Esophagus muscularis mucosa (tissue), 4 donors: ENCODE results near the gene GID4. TPM values are rescaled to one million over a fixed set of nuclear protein-coding genes. Genes with fewer than 3 reads are reported as not detected.

Experiments used
- DNase-seq: peaks from one replicate; pipeline ENCODE4 v3.0.0-alpha.2; 2017; ENCODE audit errors: extremely low spot score
- H3K27ac ChIP-seq, 4 donors: fragments of 200-600 bp; sonication (generic); replicated peaks in 1 of 4; 1 replicate in 3 of 4; 2 replicates in 1 of 4; pipeline ENCODE4 v1.5.1; 2016 to 2019; ENCODE audit warnings: mild to moderate bottlenecking in 1 of 4
- H3K27me3 ChIP-seq, 4 donors: fragments of 200-600 bp; sonication (generic); one replicate each; pipeline versions ENCODE4 v1.5.1 to v1.6.0; 2016 to 2019
- H3K36me3 ChIP-seq, 4 donors: fragments of 200-600 bp; sonication (generic); one replicate each; pipeline ENCODE4 v1.5.1; 2016 to 2019
- H3K4me1 ChIP-seq, 4 donors: fragments of 200-600 bp; sonication (generic); one replicate each; pipeline ENCODE4 v1.5.1; 2016 to 2019
- H3K4me3 ChIP-seq, 4 donors: fragments of 200-600 bp; sonication (generic); 1 replicate in 2 of 4; 2 replicates in 2 of 4; pipeline ENCODE4 v1.5.1; 2016 to 2019; ENCODE audit warnings: mild to moderate bottlenecking in 4 of 4, moderate library complexity in 1 of 4
- H3K9me3 ChIP-seq, 4 donors: fragments of 200-600 bp; sonication (generic); 1 replicate in 3 of 4; 2 replicates in 1 of 4; pipeline ENCODE4 v1.5.1; 2016 to 2019
- EP300 ChIP-seq: sonication (generic); formaldehyde crosslinking; IDR thresholded peaks from one replicate; pipeline ENCODE4 v1.6.1; 2017; ENCODE audit warnings: antibody characterized with exemption
- POLR2A ChIP-seq: fragments of 450-650 bp; IDR thresholded peaks from one replicate; pipeline ENCODE4 v1.6.1; 2017; ENCODE audit warnings: antibody characterized with exemption, moderate library complexity, mild to moderate bottlenecking, low read depth
- POLR2AphosphoS5 ChIP-seq, 2 donors: sonication (generic); formaldehyde crosslinking; IDR thresholded peaks; one replicate each; pipeline ENCODE4 v1.6.1; 2017; ENCODE audit warnings: antibody characterized with exemption in 2 of 2
- WGBS: methylation state at CpG from one replicate; pipeline ENCODE4 v1.1.5; 2018; 5-methylcytosine and 5-hydroxymethylcytosine counted together
- intact Hi-C: fragments of 100-400 bp; cut with DNase I; formaldehyde crosslinking; loops from one replicate; pipeline ENCODE4 v1.15.1; 2023
- total RNA-seq, 4 donors: library from RNA; depleted of rRNA; stranded (reverse); fragments of >200 nt; gene quantifications; one replicate each; pipeline versions ENCODE4 v1.1.0 to v1.2.1, GENCODE V29; 2016
- TF ChIP-seq, protein P1 (sequence below), 3 experiments: fragments of 200-600 bp in 2 of 3; fragments of 450-650 bp in 1 of 3; sonication (generic) in 2 of 3; IDR thresholded peaks; one replicate each; pipeline ENCODE4 v1.5.1; 2017 to 2019; ENCODE audit warnings: antibody characterized with exemption in 3 of 3, mild to moderate bottlenecking in 2 of 3, moderate library complexity in 1 of 3

GID4 gene
- total RNA-seq, 4 donors from 2014 or later: 33.1 to 39.8 (median 34.4) TPM

DNA sequence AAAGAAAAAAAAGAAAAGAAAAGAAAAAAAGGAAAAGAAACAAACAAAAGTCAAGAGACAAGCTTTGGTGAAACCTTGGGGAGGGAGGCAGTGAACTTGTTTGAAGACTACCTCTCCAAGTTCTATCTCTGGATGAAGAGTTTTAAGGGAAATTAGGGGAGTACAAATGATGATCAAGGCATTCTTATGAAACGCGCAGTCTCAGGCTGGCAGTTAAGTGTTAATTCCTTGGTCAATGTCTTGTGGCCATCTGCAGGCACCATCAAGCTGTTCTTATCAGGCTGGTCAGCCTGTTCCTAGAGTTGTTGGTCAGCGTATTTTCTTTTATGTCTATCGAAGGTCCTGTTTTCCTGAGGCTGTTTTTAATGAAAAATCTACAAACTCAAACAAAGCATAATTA is 40.3 kb downstream of the GID4 start:
- Histone ChIP-seq H3K4me1 (no peaks in the 10 kb centered on the region), H3K27me3 (peaks cover 0 to 19% (median 0%) of the 10 kb centered on the region in 4 donors), H3K9me3 (no peaks in the 10 kb centered on the region), H3K36me3 (no peaks in the 10 kb centered on the region), H3K4me3 (no peak overlapping the region), H3K27ac (no peak overlapping the region)
- no peak for DNase-seq
- TF ChIP-seq, protein P1, sequence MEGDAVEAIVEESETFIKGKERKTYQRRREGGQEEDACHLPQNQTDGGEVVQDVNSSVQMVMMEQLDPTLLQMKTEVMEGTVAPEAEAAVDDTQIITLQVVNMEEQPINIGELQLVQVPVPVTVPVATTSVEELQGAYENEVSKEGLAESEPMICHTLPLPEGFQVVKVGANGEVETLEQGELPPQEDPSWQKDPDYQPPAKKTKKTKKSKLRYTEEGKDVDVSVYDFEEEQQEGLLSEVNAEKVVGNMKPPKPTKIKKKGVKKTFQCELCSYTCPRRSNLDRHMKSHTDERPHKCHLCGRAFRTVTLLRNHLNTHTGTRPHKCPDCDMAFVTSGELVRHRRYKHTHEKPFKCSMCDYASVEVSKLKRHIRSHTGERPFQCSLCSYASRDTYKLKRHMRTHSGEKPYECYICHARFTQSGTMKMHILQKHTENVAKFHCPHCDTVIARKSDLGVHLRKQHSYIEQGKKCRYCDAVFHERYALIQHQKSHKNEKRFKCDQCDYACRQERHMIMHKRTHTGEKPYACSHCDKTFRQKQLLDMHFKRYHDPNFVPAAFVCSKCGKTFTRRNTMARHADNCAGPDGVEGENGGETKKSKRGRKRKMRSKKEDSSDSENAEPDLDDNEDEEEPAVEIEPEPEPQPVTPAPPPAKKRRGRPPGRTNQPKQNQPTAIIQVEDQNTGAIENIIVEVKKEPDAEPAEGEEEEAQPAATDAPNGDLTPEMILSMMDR (IDR thresholded peaks at IDR 0.05): no peak
- TF ChIP-seq POLR2AphosphoS5 (IDR thresholded peaks at IDR 0.05): no peak
- TF ChIP-seq EP300: no peak
- intact Hi-C loops: no loop called here
- WGBS: 68% methylated on average over 4 of the region's 4 CpGs

DNA sequence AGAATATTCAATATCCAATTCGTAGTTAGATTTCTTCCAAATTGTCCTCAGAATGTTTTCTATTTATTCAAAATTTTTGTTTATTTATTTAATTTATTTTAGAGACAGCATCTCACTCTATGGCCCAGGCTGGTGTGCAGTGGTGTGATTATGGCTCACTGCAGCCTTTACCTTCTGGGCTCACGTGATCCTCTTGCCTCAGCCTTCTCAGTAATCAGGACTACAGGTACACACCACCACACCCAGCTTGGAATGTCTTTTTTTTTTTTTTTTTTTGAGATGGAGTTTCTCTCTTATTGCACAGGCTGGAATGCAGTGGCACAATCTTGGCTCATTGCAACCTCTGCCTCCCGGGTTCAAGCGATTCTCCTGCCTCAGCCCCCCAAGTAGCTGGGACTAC is 45.0 kb downstream of the GID4 start:
- no peak for TF ChIP-seq POLR2AphosphoS5 (IDR thresholded peaks at IDR 0.05)
- TF ChIP-seq, protein P1 (IDR thresholded peaks at IDR 0.05): no peak
- Histone ChIP-seq H3K4me1 (peaks cover 7 to 20% (median 19%) of the 10 kb centered on the region in 4 donors), H3K36me3 (no peaks in the 10 kb centered on the region)

DNA sequence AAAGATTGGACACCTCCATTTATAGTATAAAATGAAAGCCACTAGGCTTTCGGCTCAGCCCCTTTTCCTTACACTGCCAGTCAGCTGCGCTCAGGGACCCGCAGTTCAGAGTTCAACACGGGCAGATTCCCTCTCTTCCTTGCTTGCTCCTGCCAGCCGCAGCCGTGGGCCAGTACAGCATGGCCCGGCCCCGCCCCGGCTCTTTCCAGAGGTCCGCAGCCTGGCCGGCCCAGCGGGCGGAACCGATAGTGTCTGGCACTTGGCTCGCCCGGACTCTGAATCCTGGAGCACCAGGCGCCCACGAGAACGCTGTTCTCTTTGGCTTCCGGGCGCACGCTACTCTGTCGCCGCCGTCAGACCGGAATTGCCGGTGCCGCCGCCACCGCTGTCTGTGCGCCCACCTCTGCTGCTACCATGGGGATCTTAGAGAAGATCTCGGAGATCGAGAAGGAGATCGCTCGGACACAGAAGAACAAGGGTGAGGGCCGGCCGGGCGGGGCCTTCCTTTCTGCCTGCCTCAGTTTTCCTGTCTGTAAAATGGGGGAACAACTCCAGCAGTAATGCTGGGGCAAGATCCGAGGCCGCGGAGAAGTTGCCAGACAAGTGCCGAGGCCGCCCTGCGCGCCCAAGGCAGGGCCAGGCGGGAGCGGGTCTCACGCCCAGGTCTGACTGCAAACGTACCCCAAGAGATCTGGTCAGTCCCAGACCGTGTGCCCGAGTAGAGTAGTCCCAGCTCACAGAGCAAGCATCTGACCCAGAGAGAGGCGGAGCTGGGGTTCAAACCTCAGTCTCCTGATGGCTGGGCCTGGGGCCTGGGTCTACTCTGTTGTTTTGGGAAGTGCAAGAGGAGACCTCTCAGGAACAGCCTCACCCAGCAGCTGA is 48.6 kb downstream of the GID4 start, which contains the start of gene DRG2:
Gene DRG2, plus strand, starts transcription at position 339 of the 882 bp plus-strand sequence. Its CDS starts 76 bp downstream, at position 415.
- H3K36me3 ChIP-seq: peaks cover 0 to 22% (median 7%) of the 10 kb centered on the region in 4 donors
- peak; percentile 97 for DNase-seq
- intact Hi-C loops: no loop called here
- WGBS: under 1% methylated on average over 35 of the region's 52 CpGs
- H3K4me1 ChIP-seq: peaks cover 7 to 24% (median 20%) of the 10 kb centered on the region in 4 donors
- H3K4me3 ChIP-seq: peak within 1 kb of the TSS; percentile 68 to 96 (median 83)
- no peaks in the 10 kb centered on the region for H3K27me3 ChIP-seq
- H3K9me3 ChIP-seq: no peaks in the 10 kb centered on the region
- TF ChIP-seq POLR2AphosphoS5 (IDR thresholded peaks at IDR 0.05) (peak; percentile 83 to 94), EP300 (no peak), POLR2A (no peak)
- TF ChIP-seq, protein P1 (IDR thresholded peaks at IDR 0.05): peak in 2 of 3 experiments; percentile 23 to 50
- H3K27ac ChIP-seq: peak within 1 kb of the TSS; percentile 78 to 88 (median 84)

More for the DNA sequence above, 45.0 kb downstream of the GID4 start:
- no peaks in the 10 kb centered on the region for H3K27me3 ChIP-seq
- 88% methylated on average over 4 of the region's 4 CpGs for WGBS
- no peak overlapping the region for H3K27ac ChIP-seq
- no peak overlapping the region for H3K4me3 ChIP-seq
- H3K9me3 ChIP-seq: no peaks in the 10 kb centered on the region
- DNase-seq: no peak
- intact Hi-C loops: no loop called here

DNA sequence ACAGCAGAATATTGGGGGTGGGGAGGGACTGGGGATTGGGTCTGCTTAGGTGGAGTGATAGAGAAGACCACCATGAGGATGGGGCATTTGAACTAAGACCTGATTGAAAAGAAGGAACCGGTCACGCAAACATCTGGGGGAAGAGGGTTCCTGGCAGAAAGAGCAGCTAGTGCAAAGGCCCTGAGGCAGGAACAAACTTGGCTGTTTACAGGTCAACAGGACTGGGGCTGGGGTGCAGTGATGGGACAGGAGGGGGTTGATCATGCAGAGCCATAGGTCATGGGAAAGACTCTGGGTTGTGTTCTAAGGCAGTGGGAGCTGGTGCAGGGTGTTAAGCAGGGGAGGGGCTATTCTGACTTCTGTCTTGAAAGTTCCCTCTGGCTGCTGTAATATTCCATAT is 50.4 kb downstream of the GID4 start:
- no peak for TF ChIP-seq POLR2AphosphoS5 (IDR thresholded peaks at IDR 0.05)
- no peak for TF ChIP-seq POLR2A
- no peak for TF ChIP-seq EP300
- TF ChIP-seq, protein P1 (IDR thresholded peaks at IDR 0.05): no peak
- H3K4me1 ChIP-seq: peaks cover 7 to 27% (median 22%) of the 10 kb centered on the region in 4 donors
- H3K4me3 ChIP-seq: no peak overlapping the region
- 97% methylated on average over 2 of the region's 2 CpGs for WGBS
- H3K9me3 ChIP-seq: no peaks in the 10 kb centered on the region
- H3K27ac ChIP-seq: no peak overlapping the region
- no peak for DNase-seq
- intact Hi-C loops: no loop called here
- H3K36me3 ChIP-seq: peaks cover 4 to 35% (median 13%) of the 10 kb centered on the region in 4 donors
- no peaks in the 10 kb centered on the region for H3K27me3 ChIP-seq
